GM23338 (cell line): ENCODE results near the gene KIRREL3. TPM values are rescaled to one million over a fixed set of nuclear protein-coding genes. Genes with fewer than 3 reads are reported as not detected.

Experiments used
- ATAC-seq: fragments of 200-7000 bp; cut with Tn5 transposase; 3 replicates; pipeline ENCODE4 v1.9.1; 2020
- DNase-seq: peaks from one replicate; pipeline ENCODE4 v3.0.0-alpha.2; 2015; ENCODE audit warnings: low spot score
- H2AFZ ChIP-seq: fragments of 200-600 bp; sonication (generic); 2 replicates; pipeline ENCODE4 v1.8.0; 2016; ENCODE audit warnings: antibody characterized with exemption, mild to moderate bottlenecking, moderate library complexity
- H3F3A ChIP-seq: fragments of 200-600 bp; sonication (generic); replicated peaks from 2 replicates; pipeline ENCODE4 v1.8.0; 2017; ENCODE audit warnings: antibody characterized with exemption, mixed run types, low read depth
- H3K27ac ChIP-seq: fragments of 200-600 bp; sonication (generic); 2 replicates; pipeline ENCODE4 v1.6.1; 2016; ENCODE audit warnings: low read depth
- H3K27me3 ChIP-seq: fragments of 200-600 bp; sonication (generic); 2 replicates; pipeline ENCODE4 v1.8.0; 2016; ENCODE audit warnings: mild to moderate bottlenecking, mixed run types, moderate library complexity; ENCODE audit not compliant: insufficient read depth
- H3K36me3 ChIP-seq: fragments of 200-600 bp; sonication (generic); 2 replicates; pipeline ENCODE4 v1.8.0; 2016; ENCODE audit warnings: mild to moderate bottlenecking; ENCODE audit not compliant: insufficient read depth
- H3K4me1 ChIP-seq: fragments of 200-600 bp; sonication (generic); 2 replicates; pipeline ENCODE4 v1.8.0; 2016; ENCODE audit warnings: mild to moderate bottlenecking, moderate library complexity; ENCODE audit not compliant: insufficient read depth
- H3K4me2 ChIP-seq: fragments of 200-600 bp; sonication (generic); 2 replicates; pipeline ENCODE4 v1.7.1; 2017; ENCODE audit warnings: mixed run types
- H3K4me3 ChIP-seq: fragments of 200-600 bp; sonication (generic); 2 replicates; pipeline ENCODE4 v1.6.1; 2016; ENCODE audit warnings: mixed run types
- H3K79me2 ChIP-seq: fragments of 200-600 bp; sonication (generic); replicated peaks from 2 replicates; pipeline ENCODE4 v1.8.0; 2017; ENCODE audit warnings: mild to moderate bottlenecking; ENCODE audit not compliant: insufficient read depth
- H3K9me2 ChIP-seq: fragments of 200-600 bp; sonication (generic); 2 replicates; pipeline ENCODE4 v1.8.0; 2017; ENCODE audit not compliant: insufficient read depth
- H4K20me1 ChIP-seq: fragments of 200-600 bp; sonication (generic); replicated peaks from 2 replicates; pipeline ENCODE4 v1.8.0; 2017; ENCODE audit warnings: mild to moderate bottlenecking; ENCODE audit not compliant: insufficient read depth
- H3K27ac Mint-ChIP-seq: 2 replicates; pipeline ENCODE4 v1.8.0; 2020; ENCODE audit warnings: inconsistent platforms, mild to moderate bottlenecking, moderate library complexity, mixed read lengths
- H3K27me3 Mint-ChIP-seq: 3 replicates; pipeline ENCODE4 v1.8.0; 2022; ENCODE audit warnings: low read depth, mild to moderate bottlenecking, moderate library complexity, mixed read lengths, inconsistent platforms; ENCODE audit not compliant: insufficient read depth, poor library complexity
- H3K36me3 Mint-ChIP-seq: 3 replicates; pipeline ENCODE4 v1.8.0; 2021; ENCODE audit warnings: low read depth, mild to moderate bottlenecking, inconsistent platforms, moderate library complexity, mixed read lengths
- H3K4me1 Mint-ChIP-seq: 3 replicates; pipeline ENCODE4 v1.8.0; 2020; ENCODE audit warnings: mild to moderate bottlenecking, inconsistent platforms, mixed read lengths
- H3K4me3 Mint-ChIP-seq: 3 replicates; pipeline ENCODE4 v1.8.0; 2021; ENCODE audit warnings: moderate library complexity, mild to moderate bottlenecking, inconsistent platforms, mixed read lengths
- H3K9me3 Mint-ChIP-seq: 3 replicates; pipeline ENCODE4 v1.8.0; 2020; ENCODE audit warnings: moderate library complexity, mild to moderate bottlenecking, inconsistent platforms, mixed read lengths
- CREB1 ChIP-seq: fragments of 250-450 bp; sonication (Bioruptor Pico); IDR thresholded peaks from 2 replicates; pipeline ENCODE4 v1.5.0; 2020; ENCODE audit warnings: low read depth, mild to moderate bottlenecking, moderate library complexity
- EZH2phosphoT487 ChIP-seq: fragments of 200-600 bp; sonication (generic); IDR thresholded peaks from one replicate; pipeline ENCODE4 v1.8.1; 2018; ENCODE audit warnings: antibody characterized with exemption; ENCODE audit not compliant: unreplicated experiment
- JUNB ChIP-seq: IDR thresholded peaks from one replicate; pipeline ENCODE4 v1.6.1; 2016; ENCODE audit warnings: antibody characterized with exemption; ENCODE audit not compliant: unreplicated experiment
- POLR2AphosphoS5 ChIP-seq: IDR thresholded peaks from 2 replicates; pipeline ENCODE4 v1.6.1; 2016; ENCODE audit warnings: antibody characterized with exemption, low read depth
- STAT1 ChIP-seq: IDR thresholded peaks from one replicate; pipeline ENCODE4 v1.6.1; 2016; ENCODE audit warnings: antibody characterized with exemption; ENCODE audit not compliant: unreplicated experiment
- ZNF114 ChIP-seq: fragments of 250-450 bp; sonication (Bioruptor Pico); IDR thresholded peaks from 2 replicates; pipeline ENCODE4 v1.5.0; 2020; ENCODE audit warnings: mild to moderate bottlenecking, moderate library complexity
- ZNF331 ChIP-seq: fragments of 250-450 bp; sonication (Bioruptor Pico); IDR thresholded peaks from 2 replicates; pipeline ENCODE4 v1.5.0; 2020; ENCODE audit warnings: low read depth, mild to moderate bottlenecking, moderate library complexity
- polyA plus RNA-seq: library from polyadenylated mRNA; unstranded; fragments of >200 nt; fragmentation: Nextera tagmentation; extraction: Ambion mirVana; gene quantifications from 2 replicates; pipeline ENCODE4 v1.2.1, GENCODE V29; 2016
- total RNA-seq: library from RNA; depleted of rRNA; stranded (reverse); fragments of >200 nt; shearing (Covaris generic); gene quantifications from 2 replicates; pipeline ENCODE4 v1.2.3, GENCODE V29; 2014
- TF ChIP-seq, protein P1 (sequence below): fragments of 250-450 bp; sonication (Bioruptor Pico); IDR thresholded peaks from 2 replicates; pipeline ENCODE4 v1.5.0; 2020; ENCODE audit warnings: mild to moderate bottlenecking, moderate library complexity
- TF ChIP-seq, protein P2 (sequence below), 2 experiments: fragments of 200-600 bp in 1 of 2; sonication (generic) in 1 of 2; conservative IDR thresholded peaks; 2 replicates each; pipeline versions ENCODE4 v1.5.1 to v1.6.1; 2016 to 2017; ENCODE audit warnings: antibody characterized with exemption in 2 of 2, low read depth in 2 of 2, mild to moderate bottlenecking in 2 of 2, moderate library complexity in 1 of 2

The KIRREL3 gene
- total and polyA plus RNA-seq, 2 experiments from 2014 or later, result 0.13 to 1.5 TPM

DNA sequence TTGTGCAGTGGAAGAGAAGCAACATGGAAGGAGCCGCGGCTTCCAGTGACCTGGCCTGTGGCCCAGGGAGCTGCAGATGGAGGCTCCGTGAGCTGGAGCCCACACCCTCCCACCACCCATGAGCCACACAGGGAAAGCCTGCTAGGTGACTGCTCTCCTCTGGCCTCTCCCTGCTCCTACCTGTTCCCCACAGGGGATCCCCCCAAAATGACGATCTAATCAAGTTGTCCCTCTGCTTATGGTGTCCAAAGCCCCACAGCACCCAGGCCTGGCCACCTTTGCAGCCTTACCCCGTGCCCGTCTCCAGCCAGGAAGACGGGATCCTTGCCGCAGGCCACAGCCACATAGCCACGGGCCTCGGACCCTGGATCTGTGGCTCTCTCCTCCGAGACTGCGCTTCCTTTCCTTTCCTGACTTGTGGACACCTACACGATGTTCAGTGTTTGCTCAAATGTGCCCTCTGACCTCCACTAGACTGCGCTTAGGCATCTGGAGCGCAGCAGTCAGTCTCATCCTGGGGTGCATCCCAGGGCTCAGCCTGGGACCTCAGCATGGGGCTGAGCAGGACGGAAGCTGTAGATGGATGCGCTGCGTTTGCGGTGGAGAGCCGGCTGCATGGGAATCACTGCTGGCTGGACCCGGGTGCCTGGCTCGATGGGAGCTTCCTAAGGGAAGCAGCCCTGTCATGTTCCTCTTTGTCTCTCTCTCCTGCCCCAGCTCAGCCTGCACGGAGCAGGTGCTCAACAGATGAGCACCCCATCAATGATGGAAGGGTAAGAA is 511.8 kb downstream of the KIRREL3 start:
- Histone ChIP-seq H3K4me2 (no peak overlapping the region), H3F3A (no peaks in the 10 kb centered on the region)
- peaks cover 14% of the 10 kb centered on the region for H3K27me3 Mint-ChIP-seq

More for the DNA sequence above, 511.8 kb downstream of the KIRREL3 start:
- Mint-ChIP-seq H3K36me3 (no peaks in the 10 kb centered on the region), H3K27ac (no peak overlapping the region), H3K4me3 (no peak overlapping the region), H3K4me1 (peaks cover 40% of the 10 kb centered on the region), H3K9me3 (no peaks in the 10 kb centered on the region)
- Histone ChIP-seq H3K27me3 (no peaks in the 10 kb centered on the region), H4K20me1 (no peaks in the 10 kb centered on the region), H3K79me2 (no peaks in the 10 kb centered on the region), H3K27ac (no peak overlapping the region), H3K4me1 (no peaks in the 10 kb centered on the region; the same call in 1 of the 2 replicates), H3K36me3 (no peaks in the 10 kb centered on the region), H3K4me3 (no peak overlapping the region), H3K9me2 (no peaks in the 10 kb centered on the region), H2AFZ (no peak overlapping the region)
- ATAC-seq (no peak), DNase-seq (no peak)
- no peak for TF ChIP-seq JUNB
- TF ChIP-seq ZNF114, result no peak
- TF ChIP-seq, protein P1, sequence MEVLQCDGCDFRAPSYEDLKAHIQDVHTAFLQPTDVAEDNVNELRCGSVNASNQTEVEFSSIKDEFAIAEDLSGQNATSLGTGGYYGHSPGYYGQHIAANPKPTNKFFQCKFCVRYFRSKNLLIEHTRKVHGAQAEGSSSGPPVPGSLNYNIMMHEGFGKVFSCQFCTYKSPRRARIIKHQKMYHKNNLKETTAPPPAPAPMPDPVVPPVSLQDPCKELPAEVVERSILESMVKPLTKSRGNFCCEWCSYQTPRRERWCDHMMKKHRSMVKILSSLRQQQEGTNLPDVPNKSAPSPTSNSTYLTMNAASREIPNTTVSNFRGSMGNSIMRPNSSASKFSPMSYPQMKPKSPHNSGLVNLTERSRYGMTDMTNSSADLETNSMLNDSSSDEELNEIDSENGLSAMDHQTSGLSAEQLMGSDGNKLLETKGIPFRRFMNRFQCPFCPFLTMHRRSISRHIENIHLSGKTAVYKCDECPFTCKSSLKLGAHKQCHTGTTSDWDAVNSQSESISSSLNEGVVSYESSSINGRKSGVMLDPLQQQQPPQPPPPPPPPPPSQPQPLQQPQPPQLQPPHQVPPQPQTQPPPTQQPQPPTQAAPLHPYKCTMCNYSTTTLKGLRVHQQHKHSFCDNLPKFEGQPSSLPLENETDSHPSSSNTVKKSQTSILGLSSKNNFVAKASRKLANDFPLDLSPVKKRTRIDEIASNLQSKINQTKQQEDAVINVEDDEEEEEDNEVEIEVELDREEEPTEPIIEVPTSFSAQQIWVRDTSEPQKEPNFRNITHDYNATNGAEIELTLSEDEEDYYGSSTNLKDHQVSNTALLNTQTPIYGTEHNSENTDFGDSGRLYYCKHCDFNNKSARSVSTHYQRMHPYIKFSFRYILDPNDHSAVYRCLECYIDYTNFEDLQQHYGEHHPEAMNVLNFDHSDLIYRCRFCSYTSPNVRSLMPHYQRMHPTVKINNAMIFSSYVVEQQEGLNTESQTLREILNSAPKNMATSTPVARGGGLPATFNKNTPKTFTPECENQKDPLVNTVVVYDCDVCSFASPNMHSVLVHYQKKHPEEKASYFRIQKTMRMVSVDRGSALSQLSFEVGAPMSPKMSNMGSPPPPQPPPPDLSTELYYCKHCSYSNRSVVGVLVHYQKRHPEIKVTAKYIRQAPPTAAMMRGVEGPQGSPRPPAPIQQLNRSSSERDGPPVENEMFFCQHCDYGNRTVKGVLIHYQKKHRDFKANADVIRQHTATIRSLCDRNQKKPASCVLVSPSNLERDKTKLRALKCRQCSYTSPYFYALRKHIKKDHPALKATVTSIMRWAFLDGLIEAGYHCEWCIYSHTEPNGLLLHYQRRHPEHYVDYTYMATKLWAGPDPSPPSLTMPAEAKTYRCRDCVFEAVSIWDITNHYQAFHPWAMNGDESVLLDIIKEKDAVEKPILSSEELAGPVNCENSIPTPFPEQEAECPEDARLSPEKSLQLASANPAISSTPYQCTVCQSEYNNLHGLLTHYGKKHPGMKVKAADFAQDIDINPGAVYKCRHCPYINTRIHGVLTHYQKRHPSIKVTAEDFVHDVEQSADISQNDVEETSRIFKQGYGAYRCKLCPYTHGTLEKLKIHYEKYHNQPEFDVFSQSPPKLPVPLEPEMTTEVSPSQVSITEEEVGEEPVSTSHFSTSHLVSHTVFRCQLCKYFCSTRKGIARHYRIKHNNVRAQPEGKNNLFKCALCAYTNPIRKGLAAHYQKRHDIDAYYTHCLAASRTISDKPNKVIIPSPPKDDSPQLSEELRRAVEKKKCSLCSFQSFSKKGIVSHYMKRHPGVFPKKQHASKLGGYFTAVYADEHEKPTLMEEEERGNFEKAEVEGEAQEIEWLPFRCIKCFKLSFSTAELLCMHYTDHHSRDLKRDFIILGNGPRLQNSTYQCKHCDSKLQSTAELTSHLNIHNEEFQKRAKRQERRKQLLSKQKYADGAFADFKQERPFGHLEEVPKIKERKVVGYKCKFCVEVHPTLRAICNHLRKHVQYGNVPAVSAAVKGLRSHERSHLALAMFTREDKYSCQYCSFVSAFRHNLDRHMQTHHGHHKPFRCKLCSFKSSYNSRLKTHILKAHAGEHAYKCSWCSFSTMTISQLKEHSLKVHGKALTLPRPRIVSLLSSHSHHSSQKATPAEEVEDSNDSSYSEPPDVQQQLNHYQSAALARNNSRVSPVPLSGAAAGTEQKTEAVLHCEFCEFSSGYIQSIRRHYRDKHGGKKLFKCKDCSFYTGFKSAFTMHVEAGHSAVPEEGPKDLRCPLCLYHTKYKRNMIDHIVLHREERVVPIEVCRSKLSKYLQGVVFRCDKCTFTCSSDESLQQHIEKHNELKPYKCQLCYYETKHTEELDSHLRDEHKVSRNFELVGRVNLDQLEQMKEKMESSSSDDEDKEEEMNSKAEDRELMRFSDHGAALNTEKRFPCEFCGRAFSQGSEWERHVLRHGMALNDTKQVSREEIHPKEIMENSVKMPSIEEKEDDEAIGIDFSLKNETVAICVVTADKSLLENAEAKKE (CRISPR knock-in tag), result no peak
- no peak for TF ChIP-seq ZNF331 (CRISPR knock-in tag)
- no peak for TF ChIP-seq EZH2phosphoT487
- no peak for TF ChIP-seq POLR2AphosphoS5
- TF ChIP-seq, protein P2, sequence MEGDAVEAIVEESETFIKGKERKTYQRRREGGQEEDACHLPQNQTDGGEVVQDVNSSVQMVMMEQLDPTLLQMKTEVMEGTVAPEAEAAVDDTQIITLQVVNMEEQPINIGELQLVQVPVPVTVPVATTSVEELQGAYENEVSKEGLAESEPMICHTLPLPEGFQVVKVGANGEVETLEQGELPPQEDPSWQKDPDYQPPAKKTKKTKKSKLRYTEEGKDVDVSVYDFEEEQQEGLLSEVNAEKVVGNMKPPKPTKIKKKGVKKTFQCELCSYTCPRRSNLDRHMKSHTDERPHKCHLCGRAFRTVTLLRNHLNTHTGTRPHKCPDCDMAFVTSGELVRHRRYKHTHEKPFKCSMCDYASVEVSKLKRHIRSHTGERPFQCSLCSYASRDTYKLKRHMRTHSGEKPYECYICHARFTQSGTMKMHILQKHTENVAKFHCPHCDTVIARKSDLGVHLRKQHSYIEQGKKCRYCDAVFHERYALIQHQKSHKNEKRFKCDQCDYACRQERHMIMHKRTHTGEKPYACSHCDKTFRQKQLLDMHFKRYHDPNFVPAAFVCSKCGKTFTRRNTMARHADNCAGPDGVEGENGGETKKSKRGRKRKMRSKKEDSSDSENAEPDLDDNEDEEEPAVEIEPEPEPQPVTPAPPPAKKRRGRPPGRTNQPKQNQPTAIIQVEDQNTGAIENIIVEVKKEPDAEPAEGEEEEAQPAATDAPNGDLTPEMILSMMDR (conservative IDR thresholded peaks at IDR 0.05; ENCODE audit: low read depth in 2 of 2), result no peak
- TF ChIP-seq STAT1, result no peak
- TF ChIP-seq CREB1, result no peak
